ENCODE measurements around the gene YTHDC1. TPM values are rescaled to one million over a fixed set of nuclear protein-coding genes. Genes with fewer than 3 reads are reported as not detected.

YTHDC1 gene
- total and polyA plus RNA-seq, 2 of the 4 experiments (the other 2 are of a cell fraction): 31.9 to 32.7 TPM

DNA sequence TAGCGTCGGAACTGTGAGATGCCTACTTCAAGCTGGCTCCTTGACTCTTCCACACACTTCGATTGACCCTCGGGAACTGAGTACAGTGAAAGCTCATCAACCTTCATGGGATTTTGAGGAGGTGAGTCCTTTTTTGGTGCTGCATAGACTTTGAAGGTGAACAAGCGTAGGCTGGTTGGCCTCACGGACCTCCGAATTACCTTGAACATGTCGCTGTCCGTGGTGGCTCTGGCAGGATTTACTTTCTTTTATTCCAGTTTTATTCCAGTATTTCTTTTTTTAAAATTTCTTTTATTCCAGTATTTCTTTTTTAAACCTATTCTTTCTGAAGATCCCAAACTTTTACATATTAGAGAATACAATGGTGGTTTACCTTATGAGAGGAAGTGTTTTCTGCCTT is 45.2 kb downstream of the YTHDC1 start:
- intact Hi-C loops (cut with micrococcal nuclease) (no loop called here), dilution Hi-C loops (cut with HindIII; ENCODE audit: low sequenced_read_pairs, unreplicated experiment) (no loop called here)
- CTCF ChIA-PET: no interaction called here

More for the DNA sequence above, 45.2 kb downstream of the YTHDC1 start:
- H3K14ac ChIP-seq (replicated peaks; ENCODE audit: low read depth, low read length): no peak overlapping the region
- TF ChIP-seq POLR2A (IDR thresholded peaks at IDR 0.05; ENCODE audit: low read depth, low read length): no peak
- TF ChIP-seq, protein P1, sequence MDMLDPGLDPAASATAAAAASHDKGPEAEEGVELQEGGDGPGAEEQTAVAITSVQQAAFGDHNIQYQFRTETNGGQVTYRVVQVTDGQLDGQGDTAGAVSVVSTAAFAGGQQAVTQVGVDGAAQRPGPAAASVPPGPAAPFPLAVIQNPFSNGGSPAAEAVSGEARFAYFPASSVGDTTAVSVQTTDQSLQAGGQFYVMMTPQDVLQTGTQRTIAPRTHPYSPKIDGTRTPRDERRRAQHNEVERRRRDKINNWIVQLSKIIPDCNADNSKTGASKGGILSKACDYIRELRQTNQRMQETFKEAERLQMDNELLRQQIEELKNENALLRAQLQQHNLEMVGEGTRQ (IDR thresholded peaks at IDR 0.05; ENCODE audit: low read depth, low read length): no peak
- TF ChIP-seq NFE2L2 (IDR thresholded peaks at IDR 0.05; ENCODE audit: low read depth, low read length): no peak
- no peak for TF ChIP-seq MAFK (IDR thresholded peaks at IDR 0.05; ENCODE audit: low read depth, low read length)
- no peak for TF ChIP-seq CHD1 (IDR thresholded peaks at IDR 0.05; ENCODE audit: low read depth, low read length)
- no CpG with 5 or more reads among the region's 9 CpGs for WGBS, 2 experiments (ENCODE audit: extremely low coverage in 2 of 2, insufficient read length in 1 of 2)
- POLR2A ChIA-PET (ENCODE audit: unreplicated experiment): no interaction called here
- in situ Hi-C loops (cut with MboI; ENCODE audit: low sequenced_read_pairs): no loop called here
- H3K56ac ChIP-seq (ENCODE audit: extremely low read depth, insufficient read depth, low read length): no peak overlapping the region
- DNase-seq (no peak), ATAC-seq (ENCODE audit: low read depth) (no peak)
- no peak overlapping the region for H2AFZ ChIP-seq (replicated peaks; ENCODE audit: low read length, poor library complexity)
- no peak overlapping the region for H3K4me3 ChIP-seq (ENCODE audit: insufficient read depth, low read depth, low read length)
- no peak overlapping the region for H3K18ac ChIP-seq (ENCODE audit: low read depth, low read length)
- H3K9me3 ChIP-seq (ENCODE audit: control insufficient read depth, insufficient read depth, low read length): no peaks in the 10 kb centered on the region
- no peak overlapping the region for H4K5ac ChIP-seq (ENCODE audit: low read depth, low read length)
- H3K36me3 ChIP-seq (ENCODE audit: control insufficient read depth, insufficient read depth, low read length): no peaks in the 10 kb centered on the region
- no peak overlapping the region for H3K4me2 ChIP-seq (ENCODE audit: low read depth, low read length)
- no TSS peak for BruUV-seq (replicated peaks)
- H2BK20ac ChIP-seq (ENCODE audit: low read depth, low read length): no peak overlapping the region
- H2BK15ac ChIP-seq (ENCODE audit: low read depth, low read length): no peak overlapping the region
- no peaks in the 10 kb centered on the region for H3K4me1 ChIP-seq (ENCODE audit: control insufficient read depth, insufficient read depth, low read length)
- no peak overlapping the region for H2BK120ac ChIP-seq (ENCODE audit: low read depth, low read length)
- H3K27me3 ChIP-seq (ENCODE audit: control insufficient read depth, insufficient read depth, low read length): 0 out of 2 replicates have a peak, but pooled peaks cover 2% of the 10 kb centered on the region
- no peak overlapping the region for H3K4ac ChIP-seq (ENCODE audit: low read depth, low read length)
- H4K91ac ChIP-seq (ENCODE audit: insufficient read depth, low read depth, low read length): no peak overlapping the region
- H4K8ac ChIP-seq (ENCODE audit: low read depth in 2 of 2, low read length in 2 of 2): no peak overlapping the region
- no peak overlapping the region for H2AK9ac ChIP-seq (replicated peaks; ENCODE audit: low read depth, low read length, poor library complexity)
- no peak overlapping the region for H3K9ac ChIP-seq (ENCODE audit: low read depth, low read length)
- no peak overlapping the region for H2BK5ac ChIP-seq (ENCODE audit: low read depth, low read length, poor library complexity, severe bottlenecking)
- no peaks in the 10 kb centered on the region for H4K20me1 ChIP-seq (ENCODE audit: insufficient read depth, low read length)
- H3K23ac ChIP-seq (ENCODE audit: low read depth, low read length): no peak overlapping the region
- no peaks in the 10 kb centered on the region for H3K9me1 ChIP-seq (ENCODE audit: insufficient read depth, low read length)
- no peak overlapping the region for H3K27ac ChIP-seq (ENCODE audit: insufficient read depth, low read length)
- H3K79me1 ChIP-seq (ENCODE audit: low read depth in 1 of 2, low read length in 2 of 2): no peaks in the 10 kb centered on the region
- no peak overlapping the region for H2AK5ac ChIP-seq (ENCODE audit: low read depth, low read length)

Data from IMR-90 (cell line).